Neural cell (in vitro differentiated cells): Measurements from ENCODE around the gene SFXN2.

Source experiments
- EP300 ChIP-seq: fragments of 450-650 bp; conservative IDR thresholded peaks from 2 replicates; pipeline ENCODE4 v1.6.1; 2014; ENCODE audit warnings: antibody characterized with exemption, mild to moderate bottlenecking, moderate library complexity; ENCODE audit not compliant: poor library complexity, severe bottlenecking
- RAD21 ChIP-seq: fragments of 450-650 bp; conservative IDR thresholded peaks from 2 replicates; pipeline ENCODE4 v1.6.1; 2014; ENCODE audit warnings: antibody characterized with exemption, mild to moderate bottlenecking, moderate library complexity
- TF ChIP-seq, protein P1 (sequence below): fragments of 450-650 bp; IDR thresholded peaks from 2 replicates; pipeline ENCODE4 v1.5.1; 2014; ENCODE audit warnings: antibody characterized with exemption, mild to moderate bottlenecking, moderate library complexity; ENCODE audit not compliant: poor library complexity, severe bottlenecking

GRCh38 chr10:102741726-102742237, 27.3 kb downstream of the SFXN2 start:
- TF ChIP-seq EP300 (no peak), RAD21 (no peak)
- TF ChIP-seq, protein P1, sequence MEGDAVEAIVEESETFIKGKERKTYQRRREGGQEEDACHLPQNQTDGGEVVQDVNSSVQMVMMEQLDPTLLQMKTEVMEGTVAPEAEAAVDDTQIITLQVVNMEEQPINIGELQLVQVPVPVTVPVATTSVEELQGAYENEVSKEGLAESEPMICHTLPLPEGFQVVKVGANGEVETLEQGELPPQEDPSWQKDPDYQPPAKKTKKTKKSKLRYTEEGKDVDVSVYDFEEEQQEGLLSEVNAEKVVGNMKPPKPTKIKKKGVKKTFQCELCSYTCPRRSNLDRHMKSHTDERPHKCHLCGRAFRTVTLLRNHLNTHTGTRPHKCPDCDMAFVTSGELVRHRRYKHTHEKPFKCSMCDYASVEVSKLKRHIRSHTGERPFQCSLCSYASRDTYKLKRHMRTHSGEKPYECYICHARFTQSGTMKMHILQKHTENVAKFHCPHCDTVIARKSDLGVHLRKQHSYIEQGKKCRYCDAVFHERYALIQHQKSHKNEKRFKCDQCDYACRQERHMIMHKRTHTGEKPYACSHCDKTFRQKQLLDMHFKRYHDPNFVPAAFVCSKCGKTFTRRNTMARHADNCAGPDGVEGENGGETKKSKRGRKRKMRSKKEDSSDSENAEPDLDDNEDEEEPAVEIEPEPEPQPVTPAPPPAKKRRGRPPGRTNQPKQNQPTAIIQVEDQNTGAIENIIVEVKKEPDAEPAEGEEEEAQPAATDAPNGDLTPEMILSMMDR = no peak
